Thyroid gland (tissue), 4 donors: ENCODE measurements around the gene MSN.

Experiments
- POLR2A ChIP-seq, 2 donors: fragments of 450-650 bp; IDR thresholded peaks; one replicate each; pipeline ENCODE4 v1.6.1; 2017; ENCODE audit warnings: antibody characterized with exemption in 2 of 2, mild to moderate bottlenecking in 2 of 2, moderate library complexity in 1 of 2
- TF ChIP-seq, protein P1 (sequence below), 6 experiments: fragments of 200-600 bp in 3 of 6; fragments of 450-650 bp in 3 of 6; sonication (generic) in 3 of 6; IDR thresholded peaks; one replicate each; pipeline ENCODE4 v1.5.1; 2016 to 2019; ENCODE audit warnings: antibody characterized with exemption in 6 of 6, mild to moderate bottlenecking in 2 of 6, inconsistent platforms in 1 of 6, moderate library complexity in 1 of 6

DNA sequence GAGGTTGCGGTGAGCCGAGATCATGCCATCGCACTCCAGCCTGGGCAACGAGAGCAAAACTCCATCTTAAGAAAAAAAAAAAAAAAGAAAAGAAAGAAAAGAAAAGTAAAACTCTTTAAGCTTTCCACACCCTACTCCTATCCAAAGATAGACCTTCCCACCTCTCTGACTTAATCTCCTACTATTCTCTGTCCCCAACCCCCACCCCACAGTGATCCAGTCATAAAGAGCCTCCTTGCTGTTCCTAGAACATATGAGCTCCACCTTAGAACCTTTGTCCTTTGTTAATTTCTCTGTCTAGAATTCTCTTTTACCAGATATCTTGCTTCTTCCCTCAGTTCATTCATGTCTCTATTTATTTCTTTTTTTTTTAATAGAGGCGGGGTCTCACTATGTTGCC lies 30.1 kb upstream of the MSN start:
- TF ChIP-seq POLR2A (IDR thresholded peaks at IDR 0.05) = no peak
- TF ChIP-seq, protein P1, sequence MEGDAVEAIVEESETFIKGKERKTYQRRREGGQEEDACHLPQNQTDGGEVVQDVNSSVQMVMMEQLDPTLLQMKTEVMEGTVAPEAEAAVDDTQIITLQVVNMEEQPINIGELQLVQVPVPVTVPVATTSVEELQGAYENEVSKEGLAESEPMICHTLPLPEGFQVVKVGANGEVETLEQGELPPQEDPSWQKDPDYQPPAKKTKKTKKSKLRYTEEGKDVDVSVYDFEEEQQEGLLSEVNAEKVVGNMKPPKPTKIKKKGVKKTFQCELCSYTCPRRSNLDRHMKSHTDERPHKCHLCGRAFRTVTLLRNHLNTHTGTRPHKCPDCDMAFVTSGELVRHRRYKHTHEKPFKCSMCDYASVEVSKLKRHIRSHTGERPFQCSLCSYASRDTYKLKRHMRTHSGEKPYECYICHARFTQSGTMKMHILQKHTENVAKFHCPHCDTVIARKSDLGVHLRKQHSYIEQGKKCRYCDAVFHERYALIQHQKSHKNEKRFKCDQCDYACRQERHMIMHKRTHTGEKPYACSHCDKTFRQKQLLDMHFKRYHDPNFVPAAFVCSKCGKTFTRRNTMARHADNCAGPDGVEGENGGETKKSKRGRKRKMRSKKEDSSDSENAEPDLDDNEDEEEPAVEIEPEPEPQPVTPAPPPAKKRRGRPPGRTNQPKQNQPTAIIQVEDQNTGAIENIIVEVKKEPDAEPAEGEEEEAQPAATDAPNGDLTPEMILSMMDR (IDR thresholded peaks at IDR 0.05) = no peak
